Vagina (tissue), 2 donors: Measurements from ENCODE around the gene GALNT9. TPM values are rescaled to one million over a fixed set of nuclear protein-coding genes. Genes with fewer than 3 reads are reported as not detected.

Experiments used
- DNase-seq, 2 donors: peaks; one replicate each; pipeline ENCODE4 v3.0.0-alpha.2; 2017; ENCODE audit errors: extremely low spot score in 2 of 2
- H3K27ac ChIP-seq: fragments of 200-600 bp; sonication (generic); one replicate; pipeline ENCODE4 v1.5.1; 2019
- H3K27me3 ChIP-seq: fragments of 200-600 bp; sonication (generic); one replicate; pipeline ENCODE4 v1.5.1; 2019
- H3K36me3 ChIP-seq, 2 donors: fragments of 200-600 bp; sonication (generic); one replicate each; pipeline ENCODE4 v1.5.1; 2017 to 2019
- H3K4me1 ChIP-seq: fragments of 200-600 bp; sonication (generic); one replicate; pipeline ENCODE4 v1.5.1; 2019
- H3K4me3 ChIP-seq, 2 donors: fragments of 200-600 bp; sonication (generic); 1 replicate in 1 of 2; 2 replicates in 1 of 2; pipeline ENCODE4 v1.5.1; 2016 to 2019
- H3K9me3 ChIP-seq: fragments of 200-600 bp; sonication (generic); one replicate; pipeline ENCODE4 v1.5.1; 2019
- POLR2A ChIP-seq, 2 donors: fragments of 450-650 bp; IDR thresholded peaks; one replicate each; pipeline ENCODE4 v1.6.1; 2017; ENCODE audit warnings: antibody characterized with exemption in 2 of 2, mild to moderate bottlenecking in 2 of 2, moderate library complexity in 2 of 2
- POLR2AphosphoS5 ChIP-seq, 2 donors: sonication (generic); formaldehyde crosslinking; IDR thresholded peaks; one replicate each; pipeline ENCODE4 v1.9.0; 2017; ENCODE audit warnings: antibody characterized with exemption in 2 of 2, mild to moderate bottlenecking in 2 of 2, low read depth in 1 of 2; ENCODE audit not compliant: insufficient read depth in 1 of 2
- intact Hi-C: fragments of 100-400 bp; cut with DNase I; formaldehyde crosslinking; loops from one replicate; pipeline ENCODE4 v1.15.1; 2023
- total RNA-seq: library from RNA; depleted of rRNA; stranded (reverse); fragments of >200 nt; gene quantifications from one replicate; pipeline ENCODE4 v1.2.3, GENCODE V29; 2016
- TF ChIP-seq, protein P1 (sequence below), 3 experiments: fragments of 450-650 bp in 2 of 3; fragments of 200-600 bp in 1 of 3; sonication (generic) in 1 of 3; IDR thresholded peaks; one replicate each; pipeline ENCODE4 v1.5.1; 2017 to 2019; ENCODE audit warnings: antibody characterized with exemption in 3 of 3, mild to moderate bottlenecking in 2 of 3, moderate library complexity in 2 of 3

GALNT9 gene
- total RNA-seq, 1 donor from 2014 or later: 1.5 TPM

GRCh38 chr12:132292328-132293319 lies 36.8 kb downstream of the GALNT9 start:
- H3K27ac ChIP-seq: no peak overlapping the region
- DNase-seq: no peak
- no peaks in the 10 kb centered on the region for H3K36me3 ChIP-seq
- TF ChIP-seq POLR2A (IDR thresholded peaks at IDR 0.05) (no peak), POLR2AphosphoS5 (IDR thresholded peaks at IDR 0.05; ENCODE audit: insufficient read depth in 1 of 2, low read depth in 1 of 2) (no peak)
- TF ChIP-seq, protein P1, sequence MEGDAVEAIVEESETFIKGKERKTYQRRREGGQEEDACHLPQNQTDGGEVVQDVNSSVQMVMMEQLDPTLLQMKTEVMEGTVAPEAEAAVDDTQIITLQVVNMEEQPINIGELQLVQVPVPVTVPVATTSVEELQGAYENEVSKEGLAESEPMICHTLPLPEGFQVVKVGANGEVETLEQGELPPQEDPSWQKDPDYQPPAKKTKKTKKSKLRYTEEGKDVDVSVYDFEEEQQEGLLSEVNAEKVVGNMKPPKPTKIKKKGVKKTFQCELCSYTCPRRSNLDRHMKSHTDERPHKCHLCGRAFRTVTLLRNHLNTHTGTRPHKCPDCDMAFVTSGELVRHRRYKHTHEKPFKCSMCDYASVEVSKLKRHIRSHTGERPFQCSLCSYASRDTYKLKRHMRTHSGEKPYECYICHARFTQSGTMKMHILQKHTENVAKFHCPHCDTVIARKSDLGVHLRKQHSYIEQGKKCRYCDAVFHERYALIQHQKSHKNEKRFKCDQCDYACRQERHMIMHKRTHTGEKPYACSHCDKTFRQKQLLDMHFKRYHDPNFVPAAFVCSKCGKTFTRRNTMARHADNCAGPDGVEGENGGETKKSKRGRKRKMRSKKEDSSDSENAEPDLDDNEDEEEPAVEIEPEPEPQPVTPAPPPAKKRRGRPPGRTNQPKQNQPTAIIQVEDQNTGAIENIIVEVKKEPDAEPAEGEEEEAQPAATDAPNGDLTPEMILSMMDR (IDR thresholded peaks at IDR 0.05): no peak
- H3K9me3 ChIP-seq: no peaks in the 10 kb centered on the region
- H3K4me3 ChIP-seq: no peak overlapping the region
- H3K4me1 ChIP-seq: no peaks in the 10 kb centered on the region
- no peaks in the 10 kb centered on the region for H3K27me3 ChIP-seq
- intact Hi-C loops: no loop called here

DNA sequence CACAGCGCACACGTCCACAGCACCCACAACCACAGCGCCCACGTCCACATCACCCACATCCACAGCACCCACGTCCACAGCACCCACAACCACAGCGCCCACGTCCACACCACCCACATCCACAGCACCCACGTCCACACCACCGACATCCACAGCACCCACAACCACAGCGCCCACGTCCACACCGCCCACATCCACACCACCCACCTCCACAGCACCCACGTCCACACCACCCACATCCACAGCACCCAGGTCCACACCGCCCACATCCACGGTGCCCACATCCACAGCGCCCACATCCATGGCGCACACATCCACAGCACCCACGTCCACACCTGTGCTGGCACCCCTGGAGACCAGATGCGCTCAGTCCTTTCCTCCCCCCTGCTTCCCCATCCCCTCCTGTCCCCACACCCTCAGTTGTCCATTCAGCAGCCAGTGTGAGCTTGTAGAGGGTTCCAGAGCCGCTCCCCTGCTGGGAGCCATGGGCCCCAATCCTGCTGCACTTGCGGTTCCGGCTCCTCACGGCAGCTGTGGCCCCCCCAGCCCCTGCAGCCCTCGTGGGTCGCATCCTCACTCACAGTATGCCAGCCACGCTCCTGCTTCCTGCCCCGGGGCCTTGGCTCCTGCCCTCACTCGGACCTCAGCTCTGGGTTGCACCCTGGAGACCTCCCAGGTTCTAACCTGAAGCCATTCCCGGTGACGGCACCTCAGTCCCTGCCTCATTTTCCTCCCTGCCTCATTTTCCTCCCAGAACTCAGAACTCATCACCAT lies 37.8 kb downstream of the GALNT9 start:
- no peak overlapping the region for H3K27ac ChIP-seq
- no peaks in the 10 kb centered on the region for H3K4me1 ChIP-seq
- H3K27me3 ChIP-seq: no peaks in the 10 kb centered on the region
- H3K4me3 ChIP-seq: no peak overlapping the region
- no peak for DNase-seq
- no peak for TF ChIP-seq POLR2AphosphoS5 (IDR thresholded peaks at IDR 0.05; ENCODE audit: insufficient read depth in 1 of 2, low read depth in 1 of 2)
- TF ChIP-seq, protein P1 (IDR thresholded peaks at IDR 0.05): no peak
- no peak for TF ChIP-seq POLR2A (IDR thresholded peaks at IDR 0.05)
- intact Hi-C loops: no loop called here
- H3K36me3 ChIP-seq: no peaks in the 10 kb centered on the region
- no peaks in the 10 kb centered on the region for H3K9me3 ChIP-seq

DNA sequence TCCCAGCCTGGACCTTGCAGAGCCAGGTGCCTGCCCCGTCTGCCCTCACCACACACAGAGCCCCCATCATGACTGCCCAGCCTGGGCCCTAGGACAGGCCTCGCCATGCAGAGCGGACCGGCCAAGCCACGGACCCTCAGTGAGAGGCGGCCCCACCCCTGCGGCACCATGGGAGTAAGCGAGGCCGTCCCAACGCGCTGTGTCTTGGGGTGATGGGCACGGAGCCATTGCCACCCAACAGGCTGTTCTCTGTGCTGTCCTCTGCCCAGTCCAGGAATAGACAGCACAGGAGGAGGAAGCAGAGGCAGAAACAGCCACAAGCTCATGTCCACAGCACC lies 39.2 kb downstream of the GALNT9 start:
- intact Hi-C loops: no loop called here
- no peaks in the 10 kb centered on the region for H3K9me3 ChIP-seq
- TF ChIP-seq, protein P1 (IDR thresholded peaks at IDR 0.05): no peak
- TF ChIP-seq POLR2A (IDR thresholded peaks at IDR 0.05): no peak
- TF ChIP-seq POLR2AphosphoS5 (IDR thresholded peaks at IDR 0.05; ENCODE audit: insufficient read depth in 1 of 2, low read depth in 1 of 2): no peak
- peaks cover 7% of the 10 kb centered on the region for H3K27me3 ChIP-seq
- no peaks in the 10 kb centered on the region for H3K36me3 ChIP-seq
- no peak for DNase-seq
- no peak overlapping the region for H3K27ac ChIP-seq
- no peak overlapping the region for H3K4me3 ChIP-seq
- peaks cover 10% of the 10 kb centered on the region for H3K4me1 ChIP-seq

- Histone ChIP-seq H3K36me3 (no peaks in the 10 kb centered on the region), H3K9me3 (no peaks in the 10 kb centered on the region), H3K4me1 (peaks cover 10% of the 10 kb centered on the region), H3K27ac (no peak overlapping the region), H3K4me3 (no peak overlapping the region), H3K27me3 (peaks cover 7% of the 10 kb centered on the region)
- intact Hi-C loops: no loop called here
- TF ChIP-seq POLR2A (IDR thresholded peaks at IDR 0.05) (no peak), POLR2AphosphoS5 (IDR thresholded peaks at IDR 0.05; ENCODE audit: insufficient read depth in 1 of 2, low read depth in 1 of 2) (no peak)
- TF ChIP-seq, protein P1 (IDR thresholded peaks at IDR 0.05): no peak
- DNase-seq: no peak
Observed at GRCh38 chr12:132289356-132290202, 39.8 kb downstream of the GALNT9 start.
